OCI-LY3 (cell line): Measurements from ENCODE around the gene DAP.

Source experiments
- CTCF ChIP-seq: fragments of 200-600, 300-600 bp; sonication (generic); IDR thresholded peaks from 2 replicates; pipeline ENCODE4 v1.5.1; 2014; ENCODE audit warnings: antibody characterized with exemption, low read length, low read depth
- EZH2phosphoT487 ChIP-seq: fragments of 200-600 bp; shearing (Covaris generic); IDR thresholded peaks from 2 replicates; pipeline ENCODE4 v1.6.1; 2018; ENCODE audit warnings: antibody characterized with exemption, mixed run types, low read depth

GRCh38 chr5:10743951-10744350, 17.1 kb downstream of the DAP start:
- TF ChIP-seq CTCF: no peak
- no peak for TF ChIP-seq EZH2phosphoT487
